ENCODE measurements around the gene DNA2. TPM values are rescaled to one million over a fixed set of nuclear protein-coding genes. Genes with fewer than 3 reads are reported as not detected.

DNA2 gene
- total and polyA plus RNA-seq, 2 donors (not counting 1 experiment from before 2014, with no cell fraction given) = 2.6 to 6.4 TPM

DNA sequence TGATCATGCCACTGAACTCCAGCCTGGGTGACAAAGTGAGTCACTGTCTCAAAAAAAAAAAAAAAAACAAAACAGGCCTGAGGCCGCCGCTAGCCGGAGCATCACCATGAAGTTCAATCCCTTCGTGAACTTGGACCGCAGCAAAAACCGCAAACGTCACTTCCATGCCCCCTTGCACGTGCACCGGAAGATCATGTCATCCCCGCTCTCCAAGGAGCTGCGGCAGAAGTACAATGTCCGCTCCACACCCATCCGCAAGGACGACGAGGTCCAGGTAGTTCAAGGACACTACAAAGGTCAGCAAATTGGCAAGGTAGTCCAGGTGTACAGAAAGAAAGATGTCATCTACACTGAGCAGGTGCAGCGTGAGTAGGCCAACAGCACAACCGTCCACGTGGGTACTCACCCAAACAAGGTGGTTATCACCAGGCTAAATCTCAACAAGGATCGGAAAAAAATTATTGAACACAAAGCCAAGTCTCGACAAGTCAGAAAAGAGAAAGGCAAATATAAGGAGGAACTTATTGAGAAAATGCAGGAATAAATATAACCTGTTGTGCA lies 47.2 kb downstream of the DNA2 start:
- H3K9me3 ChIP-seq (ENCODE audit: control insufficient read depth, insufficient read depth, low read depth, low read length) = no peaks in the 10 kb centered on the region
- no peaks in the 10 kb centered on the region for H4K20me1 ChIP-seq (ENCODE audit: control insufficient read depth, extremely low read depth, insufficient read depth, low read length)
- H3K36me3 ChIP-seq (ENCODE audit: control insufficient read depth, insufficient read depth, low read length) = no peaks in the 10 kb centered on the region
- H3K4me2 ChIP-seq (ENCODE audit: extremely low read depth, insufficient read depth, low read length) = no peak overlapping the region
- H3K4me1 ChIP-seq (ENCODE audit: control insufficient read depth, extremely low read depth, insufficient read depth, low read length) = no peaks in the 10 kb centered on the region
- no peak overlapping the region for H3K27ac ChIP-seq (ENCODE audit: insufficient read depth, low read length)
- H3K4me3 ChIP-seq (replicated peaks in 1 of 4; ENCODE audit: control extremely low read depth in 1 of 4, insufficient read depth in 1 of 4, low read depth in 3 of 4, low read length in 4 of 4) = no peak overlapping the region
- no peak overlapping the region for H2AFZ ChIP-seq (ENCODE audit: low read length)
- no peaks in the 10 kb centered on the region for H3K79me2 ChIP-seq (ENCODE audit: control insufficient read depth, insufficient read depth, low read length)
- H3K27me3 ChIP-seq (ENCODE audit: control insufficient read depth, insufficient read depth, low read length) = no peaks in the 10 kb centered on the region
- TF ChIP-seq EZH2 (IDR thresholded peaks at IDR 0.05; ENCODE audit: low read length, missing control alignments) = no peak
- TF ChIP-seq, protein P1, sequence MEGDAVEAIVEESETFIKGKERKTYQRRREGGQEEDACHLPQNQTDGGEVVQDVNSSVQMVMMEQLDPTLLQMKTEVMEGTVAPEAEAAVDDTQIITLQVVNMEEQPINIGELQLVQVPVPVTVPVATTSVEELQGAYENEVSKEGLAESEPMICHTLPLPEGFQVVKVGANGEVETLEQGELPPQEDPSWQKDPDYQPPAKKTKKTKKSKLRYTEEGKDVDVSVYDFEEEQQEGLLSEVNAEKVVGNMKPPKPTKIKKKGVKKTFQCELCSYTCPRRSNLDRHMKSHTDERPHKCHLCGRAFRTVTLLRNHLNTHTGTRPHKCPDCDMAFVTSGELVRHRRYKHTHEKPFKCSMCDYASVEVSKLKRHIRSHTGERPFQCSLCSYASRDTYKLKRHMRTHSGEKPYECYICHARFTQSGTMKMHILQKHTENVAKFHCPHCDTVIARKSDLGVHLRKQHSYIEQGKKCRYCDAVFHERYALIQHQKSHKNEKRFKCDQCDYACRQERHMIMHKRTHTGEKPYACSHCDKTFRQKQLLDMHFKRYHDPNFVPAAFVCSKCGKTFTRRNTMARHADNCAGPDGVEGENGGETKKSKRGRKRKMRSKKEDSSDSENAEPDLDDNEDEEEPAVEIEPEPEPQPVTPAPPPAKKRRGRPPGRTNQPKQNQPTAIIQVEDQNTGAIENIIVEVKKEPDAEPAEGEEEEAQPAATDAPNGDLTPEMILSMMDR (conservative IDR thresholded peaks at IDR 0.05 in 1 of 2, IDR thresholded peaks at IDR 0.05 in 1 of 2; ENCODE audit: low read depth in 1 of 2, low read length in 2 of 2) = no peak
- no peak for DNase-seq (ENCODE audit: low read depth in 2 of 2)
- H3K9ac ChIP-seq (ENCODE audit: insufficient read depth, low read length) = no peak overlapping the region

DNA sequence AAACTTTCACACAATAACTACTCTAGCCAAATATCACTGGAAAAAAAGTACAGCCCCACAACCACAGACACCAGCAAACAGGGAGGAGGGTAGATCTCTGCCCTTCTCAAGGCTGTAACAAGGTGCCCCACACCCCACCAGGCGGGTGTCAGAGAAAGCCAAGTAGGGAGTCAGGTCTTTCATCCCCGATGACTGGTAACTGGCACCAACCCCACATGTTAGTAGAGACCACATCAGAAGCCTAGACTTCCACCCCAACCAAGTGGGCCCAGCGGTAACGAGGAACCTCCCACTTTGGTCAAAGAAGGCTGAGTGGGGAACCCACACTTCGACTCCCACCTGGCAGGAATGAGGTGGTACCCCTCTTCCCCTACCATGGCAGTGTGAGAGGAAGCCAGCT lies 48.3 kb downstream of the DNA2 start:
- Histone ChIP-seq H3K27ac (ENCODE audit: insufficient read depth, low read length) (no peak overlapping the region), H3K36me3 (ENCODE audit: control insufficient read depth, insufficient read depth, low read length) (no peaks in the 10 kb centered on the region), H3K4me2 (ENCODE audit: extremely low read depth, insufficient read depth, low read length) (no peak overlapping the region), H3K9me3 (ENCODE audit: control insufficient read depth, insufficient read depth, low read depth, low read length) (no peaks in the 10 kb centered on the region), H3K27me3 (ENCODE audit: control insufficient read depth, insufficient read depth, low read length) (no peaks in the 10 kb centered on the region), H4K20me1 (ENCODE audit: control insufficient read depth, extremely low read depth, insufficient read depth, low read length) (no peaks in the 10 kb centered on the region), H3K4me3 (replicated peaks in 1 of 4; ENCODE audit: control extremely low read depth in 1 of 4, insufficient read depth in 1 of 4, low read depth in 3 of 4, low read length in 4 of 4) (no peak overlapping the region), H3K79me2 (ENCODE audit: control insufficient read depth, insufficient read depth, low read length) (no peaks in the 10 kb centered on the region), H2AFZ (ENCODE audit: low read length) (no peak overlapping the region), H3K9ac (ENCODE audit: insufficient read depth, low read length) (no peak overlapping the region), H3K4me1 (ENCODE audit: control insufficient read depth, extremely low read depth, insufficient read depth, low read length) (no peaks in the 10 kb centered on the region)
- DNase-seq (ENCODE audit: low read depth in 2 of 2) = no peak
- TF ChIP-seq EZH2 (IDR thresholded peaks at IDR 0.05; ENCODE audit: low read length, missing control alignments) = no peak
- TF ChIP-seq, protein P1 (conservative IDR thresholded peaks at IDR 0.05 in 1 of 2, IDR thresholded peaks at IDR 0.05 in 1 of 2; ENCODE audit: low read depth in 1 of 2, low read length in 2 of 2) = no peak

DNA sequence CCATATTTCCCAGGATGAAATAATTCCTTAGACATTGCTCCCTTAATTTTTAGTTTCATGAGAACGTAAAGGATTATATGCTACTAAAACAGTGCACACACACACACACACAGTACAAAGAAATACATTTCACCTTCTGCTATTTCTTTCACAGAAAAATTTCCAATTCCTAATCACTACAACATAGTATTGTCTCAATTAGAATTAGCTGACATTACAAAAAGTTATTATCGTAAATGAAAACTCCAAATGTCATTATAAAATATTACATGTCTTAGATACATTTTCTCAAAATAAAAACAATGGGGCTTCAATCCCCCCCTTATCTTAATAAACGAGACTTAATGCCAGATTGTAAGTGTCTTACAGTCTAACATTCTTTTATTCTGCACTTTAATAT lies 52.4 kb downstream of the DNA2 start:
- Histone ChIP-seq H3K36me3 (ENCODE audit: control insufficient read depth, insufficient read depth, low read length) (no peaks in the 10 kb centered on the region), H3K27ac (ENCODE audit: insufficient read depth, low read length) (no peak overlapping the region), H3K9ac (ENCODE audit: insufficient read depth, low read length) (no peak overlapping the region), H3K79me2 (ENCODE audit: control insufficient read depth, insufficient read depth, low read length) (no peaks in the 10 kb centered on the region), H3K4me1 (ENCODE audit: control insufficient read depth, extremely low read depth, insufficient read depth, low read length) (no peaks in the 10 kb centered on the region), H2AFZ (ENCODE audit: low read length) (no peak overlapping the region), H4K20me1 (ENCODE audit: control insufficient read depth, extremely low read depth, insufficient read depth, low read length) (no peaks in the 10 kb centered on the region), H3K27me3 (ENCODE audit: control insufficient read depth, insufficient read depth, low read length) (no peaks in the 10 kb centered on the region), H3K9me3 (ENCODE audit: control insufficient read depth, insufficient read depth, low read depth, low read length) (no peaks in the 10 kb centered on the region), H3K4me2 (ENCODE audit: extremely low read depth, insufficient read depth, low read length) (no peak overlapping the region), H3K4me3 (replicated peaks in 1 of 4; ENCODE audit: control extremely low read depth in 1 of 4, insufficient read depth in 1 of 4, low read depth in 3 of 4, low read length in 4 of 4) (no peak overlapping the region)
- TF ChIP-seq EZH2 (IDR thresholded peaks at IDR 0.05; ENCODE audit: low read length, missing control alignments) = no peak
- TF ChIP-seq, protein P1 (conservative IDR thresholded peaks at IDR 0.05 in 1 of 2, IDR thresholded peaks at IDR 0.05 in 1 of 2; ENCODE audit: low read depth in 1 of 2, low read length in 2 of 2) = no peak
- no peak for DNase-seq (ENCODE audit: low read depth in 2 of 2)

Measured in fibroblast of lung (primary cell).